ENCODE measurements around the gene TIGAR. TPM values are rescaled to one million over a fixed set of nuclear protein-coding genes. Genes with fewer than 3 reads are reported as not detected.

The TIGAR gene
- total RNA-seq, 2 experiments from 2014 or later, result 10.3 to 12.8 TPM

DNA sequence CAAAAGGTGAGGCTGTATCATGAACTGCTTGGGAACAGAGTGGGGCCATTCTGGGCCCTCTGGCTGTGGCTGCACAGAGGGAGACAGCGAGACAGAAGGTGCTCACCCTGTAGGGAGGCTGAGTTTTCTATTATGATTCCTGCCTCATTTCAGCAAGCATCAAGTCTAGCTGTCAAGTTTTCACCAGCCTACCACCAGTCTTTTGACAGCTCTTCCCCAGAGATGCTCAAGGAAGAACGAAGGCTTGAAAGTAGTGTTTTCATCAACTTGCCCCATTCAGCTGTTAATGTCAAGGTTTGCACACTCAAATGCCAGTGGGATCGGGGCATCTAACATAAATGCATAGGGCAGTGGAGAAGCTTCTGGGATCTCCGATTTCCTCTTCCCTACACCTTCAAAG lies 48.5 kb downstream of the TIGAR start:
- CTCF ChIA-PET, result interaction anchor here (0.6 to 0.7 kb wide), 2 partner anchors 12 to 227 kb away, joined by 3 read pairs; no protein-coding TSS in a partner anchor
- Mint-ChIP-seq H3K36me3 (ENCODE audit: low read depth) (no peaks in the 10 kb centered on the region), H3K4me1 (ENCODE audit: low read depth) (no peaks in the 10 kb centered on the region), H3K4me3 (no peak overlapping the region), H3K27me3 (ENCODE audit: low read depth) (peaks cover 4% of the 10 kb centered on the region), H3K27ac (no peak overlapping the region), H3K9me3 (no peaks in the 10 kb centered on the region)
- no peak for DNase-seq
- intact Hi-C loops (cut with micrococcal nuclease), result no loop called here

DNA sequence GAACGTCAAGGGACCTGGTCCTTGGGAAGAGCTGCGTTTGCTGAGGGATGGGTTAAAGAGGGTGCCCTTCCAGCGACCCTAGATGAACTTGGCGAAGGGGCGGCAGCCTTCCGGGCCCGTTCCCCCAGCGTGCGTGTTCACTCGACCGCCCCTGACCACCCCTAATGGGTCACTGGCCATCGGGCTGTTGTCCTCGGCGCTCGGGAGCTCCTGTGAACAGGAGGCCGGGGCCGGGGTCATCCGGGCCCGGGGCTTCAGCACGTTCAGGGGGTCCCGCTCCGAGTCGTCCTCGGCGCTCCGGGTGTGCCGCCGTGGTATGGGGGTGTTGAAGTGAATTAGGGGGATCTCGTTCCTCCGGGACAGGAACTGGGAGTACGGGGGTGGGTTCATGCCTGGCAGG lies 49.3 kb downstream of the TIGAR start:
- Mint-ChIP-seq H3K27me3 (ENCODE audit: low read depth) (peaks cover 4% of the 10 kb centered on the region), H3K36me3 (ENCODE audit: low read depth) (no peaks in the 10 kb centered on the region), H3K9me3 (no peaks in the 10 kb centered on the region), H3K4me3 (no peak overlapping the region), H3K27ac (no peak overlapping the region), H3K4me1 (ENCODE audit: low read depth) (no peaks in the 10 kb centered on the region)
- no peak for DNase-seq
- intact Hi-C loops (cut with micrococcal nuclease), result no loop called here
- CTCF ChIA-PET, result interaction anchor here (1.6 kb wide), 1 partner anchor 10 kb away, joined by 5 read pairs; the partner anchor contains the start of gene FGF23

DNA sequence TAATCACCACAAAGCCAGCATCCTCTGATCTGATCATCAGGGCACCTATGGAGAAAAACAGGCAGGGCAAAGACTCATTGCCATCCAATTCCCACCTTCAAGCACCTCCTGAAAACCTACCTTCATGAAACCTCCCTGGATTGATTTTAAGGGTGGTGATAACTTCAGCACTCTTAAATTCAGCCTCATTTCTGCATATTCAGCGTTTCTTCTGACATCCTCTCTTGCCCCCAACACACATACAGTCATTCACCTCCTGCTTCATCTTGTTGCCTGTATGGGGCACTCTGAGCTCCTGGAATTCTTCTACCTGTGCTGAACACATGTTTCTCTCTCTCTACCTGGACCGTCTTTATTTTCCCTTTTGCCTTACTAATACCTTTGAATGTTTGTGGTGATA lies 51.6 kb downstream of the TIGAR start:
- CTCF ChIA-PET, result no interaction called here
- no peaks in the 10 kb centered on the region for H3K27me3 Mint-ChIP-seq (ENCODE audit: low read depth)
- no peaks in the 10 kb centered on the region for H3K9me3 Mint-ChIP-seq
- no peaks in the 10 kb centered on the region for H3K4me1 Mint-ChIP-seq (ENCODE audit: low read depth)
- no peak overlapping the region for H3K4me3 Mint-ChIP-seq
- H3K27ac Mint-ChIP-seq, result no peak overlapping the region
- intact Hi-C loops (cut with micrococcal nuclease), result no loop called here
- H3K36me3 Mint-ChIP-seq (ENCODE audit: low read depth), result no peaks in the 10 kb centered on the region
- DNase-seq, result no peak

DNA sequence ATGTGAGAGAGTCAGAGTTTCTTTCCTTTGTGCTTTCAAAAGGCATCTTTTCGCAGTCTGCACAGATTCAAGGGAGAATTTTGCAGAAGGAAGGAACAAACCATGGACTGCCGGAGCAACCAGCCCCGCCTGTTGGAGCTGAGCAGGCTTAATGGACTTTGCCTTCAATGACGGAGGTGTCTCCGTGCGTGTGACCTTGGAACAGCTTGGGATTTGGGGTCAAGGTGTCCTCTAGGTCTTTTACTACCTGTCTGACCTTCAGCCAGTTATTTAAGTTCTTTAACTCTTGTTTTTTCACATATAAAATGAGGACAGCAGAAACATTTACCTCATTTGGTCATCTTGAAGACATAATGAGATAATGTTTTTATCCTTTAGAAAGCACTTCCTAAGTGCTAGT lies 54.4 kb downstream of the TIGAR start:
- intact Hi-C loops (cut with micrococcal nuclease), result no loop called here
- H3K36me3 Mint-ChIP-seq (ENCODE audit: low read depth), result no peaks in the 10 kb centered on the region
- peaks cover 7% of the 10 kb centered on the region for H3K27me3 Mint-ChIP-seq (ENCODE audit: low read depth)
- no peak overlapping the region for H3K4me3 Mint-ChIP-seq
- DNase-seq, result no peak
- no peaks in the 10 kb centered on the region for H3K9me3 Mint-ChIP-seq
- H3K4me1 Mint-ChIP-seq (ENCODE audit: low read depth), result no peaks in the 10 kb centered on the region
- CTCF ChIA-PET, result no interaction called here
- no peak overlapping the region for H3K27ac Mint-ChIP-seq

DNA sequence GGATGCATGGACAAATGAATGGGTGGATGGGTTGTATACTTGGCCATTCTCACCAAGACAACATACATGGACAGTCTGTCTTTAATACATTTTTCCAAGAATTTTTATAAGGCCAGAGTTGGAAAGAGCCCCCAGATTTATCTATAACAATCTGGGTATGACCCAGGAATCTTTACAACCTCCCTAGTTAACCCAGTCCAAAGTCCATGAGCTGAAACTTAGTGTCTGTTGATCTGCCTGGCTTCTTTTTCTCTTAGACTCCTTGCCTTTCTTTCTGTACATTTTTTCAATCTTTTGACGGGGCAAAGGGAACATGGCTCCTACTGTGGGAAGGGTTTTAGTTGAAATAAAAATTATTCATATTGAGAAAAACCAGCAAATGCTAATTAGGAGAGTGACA lies 57.8 kb downstream of the TIGAR start:
- no peaks in the 10 kb centered on the region for H3K9me3 Mint-ChIP-seq
- H3K27me3 Mint-ChIP-seq (ENCODE audit: low read depth), result peaks cover 7% of the 10 kb centered on the region
- no peaks in the 10 kb centered on the region for H3K4me1 Mint-ChIP-seq (ENCODE audit: low read depth)
- no peak for DNase-seq
- H3K27ac Mint-ChIP-seq, result no peak overlapping the region
- H3K4me3 Mint-ChIP-seq, result no peak overlapping the region
- intact Hi-C loops (cut with micrococcal nuclease), result no loop called here
- no peaks in the 10 kb centered on the region for H3K36me3 Mint-ChIP-seq (ENCODE audit: low read depth)
- CTCF ChIA-PET, result interaction anchor here (0.7 kb wide), 1 partner anchor 91 kb away, joined by 3 read pairs; no protein-coding TSS in a partner anchor

DNA sequence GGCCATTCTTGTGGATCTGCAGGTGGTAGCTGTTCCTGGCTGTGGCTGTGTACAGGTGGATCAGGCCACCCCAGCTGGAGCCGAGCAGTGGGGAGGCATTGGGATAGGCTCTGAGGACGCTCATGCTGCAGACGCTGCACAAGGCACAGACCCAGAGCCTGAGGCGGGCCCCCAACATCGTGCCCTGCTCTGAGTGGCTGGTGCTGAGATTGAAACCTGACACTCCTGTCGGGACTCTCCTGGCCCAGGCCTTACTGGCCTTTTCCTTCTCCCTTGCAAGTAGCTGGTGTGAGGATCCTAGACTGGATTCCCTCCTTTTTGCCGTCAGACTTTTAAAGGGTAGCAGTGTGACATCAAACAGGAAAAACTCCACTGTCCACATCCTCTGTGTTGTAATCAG lies 58.4 kb downstream of the TIGAR start, which contains the start of gene FGF23:
FGF23 (minus strand) TSS at position 308 of the 400 bp plus-strand sequence; CDS start at position 178, 130 bp downstream.
- DNase-seq, result no peak
- intact Hi-C loops (cut with micrococcal nuclease), result no loop called here
- H3K4me1 Mint-ChIP-seq (ENCODE audit: low read depth), result no peaks in the 10 kb centered on the region
- H3K27me3 Mint-ChIP-seq (ENCODE audit: low read depth), result peaks cover 7% of the 10 kb centered on the region
- no peak within 1 kb of the TSS for H3K4me3 Mint-ChIP-seq
- CTCF ChIA-PET, result interaction anchor here (1.5 to 1.8 kb wide), 2 partner anchors 8 to 41 kb away, joined by 4 to 5 read pairs; no protein-coding TSS in a partner anchor
- H3K36me3 Mint-ChIP-seq (ENCODE audit: low read depth), result no peaks in the 10 kb centered on the region
- no peak within 1 kb of the TSS for H3K27ac Mint-ChIP-seq
- no peaks in the 10 kb centered on the region for H3K9me3 Mint-ChIP-seq

DNA sequence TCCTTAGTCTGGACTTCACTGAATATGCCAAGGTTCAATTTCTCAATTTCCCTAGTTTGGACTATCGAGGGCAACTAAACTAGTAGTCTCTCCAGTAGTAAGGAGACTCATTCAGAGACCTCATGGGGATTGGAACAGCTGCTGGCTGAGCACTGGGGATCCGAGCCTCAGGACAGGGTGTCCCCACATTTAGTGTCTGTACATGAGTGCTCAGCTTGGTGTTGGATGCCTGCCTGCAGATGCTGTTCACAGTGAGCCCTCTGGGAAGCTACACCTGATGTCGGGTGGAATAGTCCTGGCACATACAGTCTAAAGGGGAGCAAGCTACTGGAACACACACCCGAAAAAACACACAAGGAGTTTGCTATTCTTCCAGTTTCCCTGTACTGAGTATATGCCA lies 59.3 kb downstream of the TIGAR start:
- no peak overlapping the region for H3K4me3 Mint-ChIP-seq
- H3K4me1 Mint-ChIP-seq (ENCODE audit: low read depth), result no peaks in the 10 kb centered on the region
- H3K9me3 Mint-ChIP-seq, result no peaks in the 10 kb centered on the region
- intact Hi-C loops (cut with micrococcal nuclease), result no loop called here
- CTCF ChIA-PET, result interaction anchor here (0.9 to 1.8 kb wide), 4 partner anchors 9 to 378 kb away, joined by 3 to 5 read pairs (median 4); no protein-coding TSS in a partner anchor
- H3K27me3 Mint-ChIP-seq (ENCODE audit: low read depth), result peaks cover 7% of the 10 kb centered on the region
- H3K27ac Mint-ChIP-seq, result no peak overlapping the region
- no peaks in the 10 kb centered on the region for H3K36me3 Mint-ChIP-seq (ENCODE audit: low read depth)
- no peak for DNase-seq

DNA sequence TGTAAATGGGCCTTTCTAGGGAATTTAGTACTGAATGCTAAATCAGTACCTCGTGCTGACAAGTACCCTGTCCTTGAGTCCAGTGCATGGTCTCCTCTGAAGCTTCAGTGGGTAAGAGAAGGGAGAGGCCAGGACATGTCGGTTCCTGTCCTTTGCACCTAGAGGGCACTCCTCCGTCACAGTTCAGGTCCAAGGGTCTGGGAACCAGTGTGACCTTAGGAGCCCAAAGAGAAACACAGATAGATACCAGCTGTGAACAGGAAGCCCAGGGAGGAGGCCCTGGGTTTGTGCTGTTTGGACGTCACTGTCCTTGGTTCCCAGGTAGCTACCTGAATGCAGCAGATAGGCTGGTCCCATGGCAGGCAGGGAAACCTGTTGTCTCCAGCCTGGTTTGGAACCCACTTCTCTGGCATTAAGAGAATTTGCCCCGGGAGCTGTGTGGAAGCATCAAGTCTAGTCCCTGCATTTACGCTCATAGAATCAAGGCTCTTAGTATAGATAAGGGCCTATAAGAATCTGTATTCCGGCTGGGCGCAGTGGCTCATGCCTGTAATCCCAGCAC lies 62.4 kb downstream of the TIGAR start:
- CTCF ChIA-PET, result interaction anchor here (1.0 kb wide), 1 partner anchor 37 kb away, joined by 5 read pairs; no protein-coding TSS in a partner anchor
- DNase-seq, result peak; percentile 39
- Mint-ChIP-seq H3K9me3 (no peaks in the 10 kb centered on the region), H3K27me3 (ENCODE audit: low read depth) (peaks cover 7% of the 10 kb centered on the region), H3K4me3 (no peak overlapping the region), H3K27ac (no peak overlapping the region), H3K36me3 (ENCODE audit: low read depth) (no peaks in the 10 kb centered on the region), H3K4me1 (ENCODE audit: low read depth) (no peaks in the 10 kb centered on the region)
- intact Hi-C loops (cut with micrococcal nuclease), result no loop called here

DNA sequence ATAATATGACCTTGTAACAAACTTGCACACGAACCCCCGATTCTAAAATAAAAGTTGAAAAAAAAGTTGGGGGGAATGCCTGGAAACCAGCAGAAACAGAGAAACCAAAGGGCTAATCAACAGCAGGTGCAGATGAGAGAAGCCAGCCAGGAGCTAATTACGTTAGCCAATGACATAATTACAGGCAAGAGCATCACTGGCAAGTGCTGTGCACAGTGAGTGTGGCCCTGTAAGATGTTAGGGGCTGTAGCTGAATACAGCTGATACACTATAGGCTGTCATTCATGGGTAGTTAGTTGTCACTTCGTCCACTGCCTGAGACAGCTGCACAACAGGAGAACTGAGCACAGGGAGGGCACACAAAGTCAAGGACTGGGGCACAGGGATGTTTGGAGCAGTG lies 65.8 kb downstream of the TIGAR start:
- H3K4me1 Mint-ChIP-seq (ENCODE audit: low read depth), result no peaks in the 10 kb centered on the region
- H3K27me3 Mint-ChIP-seq (ENCODE audit: low read depth), result no peaks in the 10 kb centered on the region
- intact Hi-C loops (cut with micrococcal nuclease), result no loop called here
- no peak overlapping the region for H3K4me3 Mint-ChIP-seq
- no peaks in the 10 kb centered on the region for H3K36me3 Mint-ChIP-seq (ENCODE audit: low read depth)
- DNase-seq, result no peak
- H3K27ac Mint-ChIP-seq, result no peak overlapping the region
- CTCF ChIA-PET, result no interaction called here
- no peaks in the 10 kb centered on the region for H3K9me3 Mint-ChIP-seq

DNA sequence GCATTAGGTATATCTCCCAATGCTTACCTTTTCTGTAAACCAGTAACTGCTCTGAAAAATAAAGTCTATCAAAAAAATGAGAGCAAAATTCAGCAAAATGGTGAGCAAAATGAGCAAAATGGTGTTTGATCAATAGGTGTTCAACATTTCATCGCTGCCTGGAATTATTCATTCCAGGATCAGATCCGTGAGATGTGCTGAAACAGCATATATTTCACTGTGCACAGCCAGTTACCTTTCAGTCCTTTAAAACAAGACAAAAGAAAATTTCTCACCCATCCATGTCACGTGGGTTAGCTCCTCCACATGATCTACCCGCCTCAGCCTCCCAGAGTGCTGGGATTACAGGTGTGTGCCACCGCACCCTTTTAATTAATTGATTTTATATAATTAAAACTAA lies 66.6 kb downstream of the TIGAR start:
- intact Hi-C loops (cut with micrococcal nuclease), result no loop called here
- Mint-ChIP-seq H3K36me3 (ENCODE audit: low read depth) (no peaks in the 10 kb centered on the region), H3K4me3 (no peak overlapping the region), H3K4me1 (ENCODE audit: low read depth) (no peaks in the 10 kb centered on the region), H3K9me3 (no peaks in the 10 kb centered on the region), H3K27me3 (ENCODE audit: low read depth) (no peaks in the 10 kb centered on the region), H3K27ac (no peak overlapping the region)
- CTCF ChIA-PET, result no interaction called here
- DNase-seq, result no peak

DNA sequence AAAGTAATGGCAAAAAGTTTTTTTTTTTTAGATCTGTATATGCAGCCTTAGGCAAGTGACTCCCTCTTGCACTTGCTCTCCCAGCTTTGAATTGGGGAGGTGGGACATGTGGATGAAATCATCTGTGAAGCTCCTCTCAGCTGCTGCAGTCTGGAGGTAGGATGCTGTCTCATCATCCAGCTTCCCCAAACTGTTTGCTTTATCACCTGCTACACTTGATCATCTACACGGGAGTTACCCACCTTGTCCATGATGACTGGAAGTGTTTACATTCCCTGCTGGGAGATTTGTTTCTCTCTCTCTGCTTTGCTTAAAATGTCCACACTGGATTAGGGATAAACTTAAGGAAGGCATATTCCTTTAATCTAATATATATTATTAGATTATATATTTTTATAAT lies 67.0 kb downstream of the TIGAR start:
- Mint-ChIP-seq H3K9me3 (no peaks in the 10 kb centered on the region), H3K27me3 (ENCODE audit: low read depth) (no peaks in the 10 kb centered on the region), H3K4me1 (ENCODE audit: low read depth) (no peaks in the 10 kb centered on the region), H3K27ac (no peak overlapping the region), H3K36me3 (ENCODE audit: low read depth) (no peaks in the 10 kb centered on the region), H3K4me3 (no peak overlapping the region)
- intact Hi-C loops (cut with micrococcal nuclease), result no loop called here
- no peak for DNase-seq
- CTCF ChIA-PET, result no interaction called here

DNA sequence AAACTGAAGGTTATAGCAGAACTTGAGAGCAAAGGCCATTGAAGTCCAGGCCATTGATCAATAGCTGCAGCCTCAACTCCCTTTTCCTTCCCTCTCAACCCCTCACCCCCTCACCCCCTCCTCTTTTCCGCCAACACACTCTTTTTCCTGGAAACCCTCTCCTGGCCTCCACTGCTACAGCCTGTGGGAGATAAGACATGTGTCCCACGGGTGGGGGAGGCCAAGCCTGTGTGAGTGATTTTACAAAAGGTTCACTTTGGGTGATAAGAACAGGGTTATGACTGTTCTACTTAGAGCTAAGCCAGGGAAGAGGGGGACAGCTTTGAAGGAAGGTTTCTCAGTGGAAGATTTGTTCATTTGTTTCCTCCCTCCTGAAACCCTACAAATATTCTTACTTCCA lies 67.6 kb downstream of the TIGAR start:
- Mint-ChIP-seq H3K27ac (no peak overlapping the region), H3K36me3 (ENCODE audit: low read depth) (no peaks in the 10 kb centered on the region), H3K9me3 (no peaks in the 10 kb centered on the region), H3K4me3 (no peak overlapping the region), H3K4me1 (ENCODE audit: low read depth) (no peaks in the 10 kb centered on the region), H3K27me3 (ENCODE audit: low read depth) (no peaks in the 10 kb centered on the region)
- no peak for DNase-seq
- CTCF ChIA-PET, result no interaction called here
- intact Hi-C loops (cut with micrococcal nuclease), result no loop called here

DNA sequence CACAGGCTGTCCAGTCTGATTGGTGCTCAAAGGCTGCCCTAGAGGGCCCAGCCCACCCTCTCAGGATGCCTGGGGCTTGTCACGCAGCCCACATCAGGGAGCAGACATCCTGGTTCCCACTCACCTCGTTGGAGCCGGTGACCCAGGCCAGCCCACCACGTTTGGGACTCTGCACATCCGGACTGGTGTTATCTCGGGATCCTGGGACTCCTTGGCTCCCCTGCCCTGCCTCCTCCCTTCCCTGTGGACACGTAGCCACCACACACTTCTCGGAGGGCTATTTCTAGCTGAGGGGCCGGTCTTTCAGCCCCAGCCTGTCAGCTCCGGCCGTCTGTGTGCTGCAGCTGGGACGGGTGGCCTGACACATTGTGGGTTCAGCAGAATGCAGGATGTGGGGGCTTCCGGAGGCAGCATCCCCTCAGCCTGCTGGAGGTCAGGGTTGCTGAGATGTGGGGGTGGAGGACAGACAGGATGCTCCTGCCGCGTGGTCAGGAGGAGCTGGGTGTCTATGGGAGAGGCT lies 71.3 kb downstream of the TIGAR start:
- H3K9me3 Mint-ChIP-seq, result no peaks in the 10 kb centered on the region
- CTCF ChIA-PET, result no interaction called here

More for the DNA sequence above, 71.3 kb downstream of the TIGAR start:
- Mint-ChIP-seq H3K4me3 (no peak overlapping the region), H3K27me3 (ENCODE audit: low read depth) (peaks cover 12% of the 10 kb centered on the region), H3K4me1 (ENCODE audit: low read depth) (no peaks in the 10 kb centered on the region), H3K27ac (no peak overlapping the region), H3K36me3 (ENCODE audit: low read depth) (no peaks in the 10 kb centered on the region)
- DNase-seq, result no peak
- intact Hi-C loops (cut with micrococcal nuclease), result no loop called here

Measured in activated naive CD4-positive, alpha-beta T cell treated with anti-CD3 and anti-CD28 coated beads for 36 hours (primary cell).